Ecto neural progenitor cell (in vitro differentiated cells): ENCODE results near the gene TRPM5.
A peak's percentile ranks its signal among the peaks of the same experiment; 100 is the strongest.
"Not testable (repeated sequence)": the region's sequence is repeated elsewhere in the genome, so short reads cannot be mapped to it uniquely, and the experiment has no call there.

Experiments used
- DNase-seq: peaks from one replicate; pipeline ENCODE4 v3.0.0-alpha.2; 2018; ENCODE audit warnings: low spot score

TRPM5 gene, protein sequence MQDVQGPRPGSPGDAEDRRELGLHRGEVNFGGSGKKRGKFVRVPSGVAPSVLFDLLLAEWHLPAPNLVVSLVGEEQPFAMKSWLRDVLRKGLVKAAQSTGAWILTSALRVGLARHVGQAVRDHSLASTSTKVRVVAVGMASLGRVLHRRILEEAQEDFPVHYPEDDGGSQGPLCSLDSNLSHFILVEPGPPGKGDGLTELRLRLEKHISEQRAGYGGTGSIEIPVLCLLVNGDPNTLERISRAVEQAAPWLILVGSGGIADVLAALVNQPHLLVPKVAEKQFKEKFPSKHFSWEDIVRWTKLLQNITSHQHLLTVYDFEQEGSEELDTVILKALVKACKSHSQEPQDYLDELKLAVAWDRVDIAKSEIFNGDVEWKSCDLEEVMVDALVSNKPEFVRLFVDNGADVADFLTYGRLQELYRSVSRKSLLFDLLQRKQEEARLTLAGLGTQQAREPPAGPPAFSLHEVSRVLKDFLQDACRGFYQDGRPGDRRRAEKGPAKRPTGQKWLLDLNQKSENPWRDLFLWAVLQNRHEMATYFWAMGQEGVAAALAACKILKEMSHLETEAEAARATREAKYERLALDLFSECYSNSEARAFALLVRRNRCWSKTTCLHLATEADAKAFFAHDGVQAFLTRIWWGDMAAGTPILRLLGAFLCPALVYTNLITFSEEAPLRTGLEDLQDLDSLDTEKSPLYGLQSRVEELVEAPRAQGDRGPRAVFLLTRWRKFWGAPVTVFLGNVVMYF (N-terminal part only)

GRCh38 chr11:2443881-2444820 is at the start of gene TRPM5:
TSS of gene TRPM5 (minus strand) at chr11:2444514. CDS start at chr11:2423036, 21,478 bp downstream.
- DNase-seq: peak; percentile 75

DNA sequence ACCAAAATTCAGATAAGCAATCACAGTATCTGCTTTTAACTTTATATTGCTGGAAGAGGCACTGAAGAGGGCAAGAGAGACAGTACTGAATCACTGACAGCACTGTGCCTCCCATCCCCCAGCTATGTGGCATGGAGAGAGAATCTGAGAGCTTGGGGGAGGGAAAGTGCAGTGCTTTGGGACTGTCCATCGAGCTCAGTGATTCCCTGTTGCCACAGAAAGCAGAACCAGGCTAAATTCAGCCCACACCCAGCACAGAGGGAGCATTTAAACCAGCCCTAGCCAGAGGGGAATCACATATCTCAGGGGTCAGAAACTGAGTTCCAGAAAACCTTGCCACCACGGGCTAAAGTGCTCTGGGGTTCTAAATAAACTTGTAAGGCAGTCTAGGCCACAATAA is 44.8 kb upstream of the TRPM5 start:
- no peak for DNase-seq

DNA sequence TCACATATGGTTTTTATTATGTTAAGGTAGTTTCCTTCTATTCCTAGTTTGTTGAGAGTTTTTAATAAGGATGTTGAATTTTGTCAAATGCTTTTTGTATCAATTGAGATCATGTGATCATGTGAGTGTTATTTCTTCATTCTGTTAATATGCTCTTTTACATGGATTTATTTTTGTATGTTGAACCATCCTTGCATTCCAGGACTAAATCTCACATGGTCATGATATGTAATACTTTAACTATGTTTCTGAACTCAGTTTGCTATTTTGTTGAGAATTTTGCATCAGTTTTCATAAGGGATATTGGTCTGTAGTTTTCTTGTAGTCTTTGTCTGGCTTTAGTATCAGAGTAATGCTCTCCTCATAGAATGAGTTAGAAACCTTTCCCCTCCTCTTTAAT is 43.7 kb upstream of the TRPM5 start:
- DNase-seq: no peak

- DNase-seq: no peak
Measured at GRCh38 chr11:2484576-2485125, 40.3 kb upstream of the TRPM5 start.

- DNase-seq: no peak
Measured at GRCh38 chr11:2483426-2483825, 39.1 kb upstream of the TRPM5 start.

DNA sequence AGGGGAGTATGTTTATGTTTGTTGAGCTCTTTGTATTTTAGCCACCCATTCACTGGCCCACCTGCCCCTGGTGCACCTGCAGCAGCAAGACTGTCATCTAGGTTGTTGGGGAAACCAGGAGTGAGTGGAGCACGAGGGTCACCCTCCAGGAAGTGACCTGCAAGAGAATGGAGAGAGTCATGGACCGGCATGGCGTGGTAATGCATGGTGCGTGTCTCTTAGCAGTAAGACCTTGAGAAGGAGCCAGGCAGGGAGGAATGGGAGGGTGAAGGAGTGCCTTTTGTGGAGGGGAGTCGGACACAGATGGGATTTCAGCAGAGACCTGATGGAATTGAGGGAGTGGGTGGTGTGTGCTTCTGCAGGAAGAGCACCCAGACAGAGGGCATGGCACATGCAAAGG is 38.4 kb upstream of the TRPM5 start:
- DNase-seq: no peak

GRCh38 chr11:2482204-2482603 is 37.9 kb upstream of the TRPM5 start:
- DNase-seq: no peak

GRCh38 chr11:2481253-2481652 is 36.9 kb upstream of the TRPM5 start:
- no peak for DNase-seq

GRCh38 chr11:2480874-2481220 is 36.5 kb upstream of the TRPM5 start:
- DNase-seq: no peak

- not testable (repeated sequence) for DNase-seq
Measured at GRCh38 chr11:2480067-2480873, 36.0 kb upstream of the TRPM5 start.

DNA sequence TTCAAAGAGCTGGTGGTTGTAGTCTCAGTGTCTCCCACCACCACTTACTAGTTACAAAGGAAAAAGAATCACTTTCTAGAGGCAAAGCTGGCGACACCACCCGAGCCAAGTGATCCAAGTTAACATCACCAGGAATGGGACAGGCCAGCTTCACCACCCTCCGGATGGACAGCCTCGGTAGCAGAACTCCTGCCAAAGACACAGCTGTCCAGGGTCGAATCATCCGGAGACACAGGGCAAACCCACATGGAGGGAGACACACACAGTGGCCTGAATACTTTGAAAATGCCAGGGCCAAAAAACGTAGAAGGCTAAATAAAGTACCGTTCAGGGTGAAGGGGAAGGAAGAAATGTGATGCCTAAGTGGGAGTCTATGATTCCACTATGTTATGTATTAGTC is 33.6 kb upstream of the TRPM5 start:
- no peak for DNase-seq

GRCh38 chr11:2477254-2477653 is 32.9 kb upstream of the TRPM5 start:
- DNase-seq: no peak

GRCh38 chr11:2475136-2475918 is 31.0 kb upstream of the TRPM5 start:
- DNase-seq: no peak

DNA sequence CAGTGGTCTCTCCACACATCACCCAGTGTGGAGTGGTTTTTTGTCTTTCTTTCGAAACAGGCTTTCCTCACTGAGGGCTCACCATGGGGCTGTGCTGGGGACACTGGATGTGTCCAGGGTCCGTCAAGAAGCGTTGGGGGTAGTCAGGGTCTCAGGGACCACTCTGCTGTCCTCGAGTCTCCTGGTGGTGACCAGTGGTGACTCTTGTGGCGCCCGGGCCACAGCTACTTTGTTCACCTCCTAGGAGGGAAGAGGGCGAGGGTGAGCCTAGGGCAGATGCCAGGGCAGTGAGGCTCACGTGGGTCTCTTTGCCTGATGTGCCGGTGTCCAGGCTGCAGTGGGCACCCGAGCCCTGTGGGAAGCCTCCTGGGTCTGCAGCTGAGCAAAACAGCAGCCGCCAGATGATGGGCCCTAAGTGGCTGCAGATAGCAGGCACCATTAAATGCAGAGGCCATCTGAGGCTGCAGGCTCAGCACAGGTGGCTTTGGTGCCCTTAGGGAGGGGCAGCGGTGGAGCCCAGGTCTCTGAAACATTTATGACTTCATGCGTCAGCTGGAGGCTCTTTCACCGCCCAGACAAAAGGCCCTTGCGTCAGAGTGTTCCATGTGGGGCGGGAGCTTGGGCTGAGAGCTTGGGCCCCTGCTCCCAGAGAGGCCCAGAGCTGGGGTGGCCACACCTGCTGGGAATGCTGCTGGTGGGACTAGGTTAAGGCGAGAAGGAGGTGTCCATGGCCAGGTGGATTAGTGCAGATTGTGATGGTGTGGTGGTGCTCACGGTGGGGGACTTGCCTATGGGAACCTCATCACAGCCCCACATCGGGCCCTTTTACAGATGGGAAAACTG is 30.0 kb upstream of the TRPM5 start:
- no peak for DNase-seq

DNA sequence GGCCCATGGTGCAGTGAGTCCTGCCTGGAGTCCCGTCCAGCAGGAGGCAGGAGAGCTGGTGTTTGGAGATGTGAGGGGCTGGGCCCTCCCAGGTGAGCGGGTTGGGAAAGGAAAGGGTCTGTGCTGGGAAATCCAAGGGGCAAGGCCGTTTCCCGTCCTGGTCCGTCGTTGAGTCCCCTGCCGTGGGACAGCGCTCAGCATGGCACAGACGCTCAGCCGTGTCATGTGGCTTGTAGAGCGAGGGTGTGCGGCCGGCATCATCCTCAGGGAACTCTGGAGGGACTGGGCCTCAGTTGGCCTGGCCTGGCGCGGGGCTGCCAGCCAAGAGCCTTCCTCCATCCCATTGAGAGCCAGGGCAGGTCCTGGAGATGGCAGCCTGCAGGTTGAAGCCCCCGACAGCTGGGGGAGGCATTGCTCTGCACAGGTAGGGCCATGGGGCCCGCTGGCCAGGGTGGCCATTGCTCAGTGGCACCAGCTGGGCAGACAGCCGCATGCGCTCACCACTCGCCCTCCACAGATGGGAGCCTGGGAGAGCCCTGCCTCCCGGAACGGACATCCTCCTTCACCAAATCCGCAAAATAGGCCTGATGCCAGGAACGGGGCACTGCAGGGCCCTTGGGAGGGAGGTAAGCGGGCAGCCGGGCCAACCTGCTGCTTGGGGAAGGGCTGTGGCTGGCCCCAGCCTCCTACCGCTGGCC is 29.2 kb upstream of the TRPM5 start:
- no peak for DNase-seq

DNA sequence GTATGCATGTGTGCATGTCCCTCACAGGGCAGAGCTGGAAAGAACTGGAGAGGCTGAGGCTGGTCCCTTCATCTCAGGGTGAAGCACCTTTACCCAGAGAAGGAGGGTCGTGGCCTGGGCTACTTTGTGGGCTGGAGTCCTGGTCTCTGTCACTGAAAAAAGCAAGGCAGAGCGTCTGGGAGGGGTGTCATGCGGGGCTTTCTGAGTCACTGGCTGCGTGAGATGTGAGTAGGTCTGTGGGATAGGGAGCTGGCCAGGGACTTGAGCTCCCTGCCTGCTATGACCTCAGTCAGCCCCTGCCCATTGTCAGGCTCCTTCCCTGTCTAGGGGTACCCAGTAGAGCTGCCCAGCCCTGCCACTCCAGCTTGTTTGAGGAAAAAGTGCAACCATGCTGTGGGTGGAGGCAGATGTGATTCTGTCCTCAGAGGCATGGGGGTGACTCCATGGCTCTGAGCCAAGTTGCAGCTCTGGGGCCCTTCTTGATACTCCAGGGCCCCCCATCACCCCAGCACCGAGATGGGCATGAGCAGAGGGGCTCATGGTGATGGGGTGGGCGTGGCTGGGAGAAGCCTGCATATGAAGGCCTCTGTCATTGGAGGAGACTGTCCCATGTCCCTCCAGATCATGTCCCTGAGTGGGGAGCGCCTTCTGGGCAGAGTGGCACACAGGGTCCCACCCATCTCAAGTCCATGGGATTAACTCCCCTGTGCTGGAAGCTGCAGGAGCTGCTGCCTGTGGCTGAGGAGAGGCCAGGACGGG is 28.3 kb upstream of the TRPM5 start:
- no peak for DNase-seq

- no peak for DNase-seq
Measured at GRCh38 chr11:2471804-2472096, 27.4 kb upstream of the TRPM5 start.

GRCh38 chr11:2471048-2471803 is 26.9 kb upstream of the TRPM5 start:
- DNase-seq: no peak
